Measurements from ENCODE around the gene CRELD2. TPM values are rescaled to one million over a fixed set of nuclear protein-coding genes. Genes with fewer than 3 reads are reported as not detected.

Gene CRELD2
- total and polyA plus RNA-seq, 2 of the 13 experiments (the other 11 are each of a cell fraction or from before 2014, with no cell fraction given): 17.2 to 44.7 TPM

GRCh38 chr22:49943405-49943765 lies 25.0 kb downstream of the CRELD2 start (continued):
- TF ChIP-seq TFAP4 (IDR thresholded peaks at IDR 0.05; ENCODE audit: borderline replicate concordance, low read depth) (no peak), ZFX (CRISPR knock-in tag; IDR thresholded peaks at IDR 0.05; ENCODE audit: low read depth) (peak; percentile 48), NR2F2 (IDR thresholded peaks at IDR 0.05; ENCODE audit: borderline replicate concordance, low read depth) (no peak), ZNF253 (CRISPR knock-in tag; IDR thresholded peaks at IDR 0.05; ENCODE audit: borderline replicate concordance) (no peak), DR1 (CRISPR knock-in tag; IDR thresholded peaks at IDR 0.05) (no peak), PHF21A (CRISPR knock-in tag; IDR thresholded peaks at IDR 0.05) (0 out of 2 replicates have a peak, but pooled peaks have one; percentile 9), YEATS4 (CRISPR knock-in tag; IDR thresholded peaks at IDR 0.05; ENCODE audit: borderline replicate concordance) (peak; percentile 29; the same call in 1 of the 2 replicates), ZBTB7B (CRISPR knock-in tag; IDR thresholded peaks at IDR 0.05) (0 out of 2 replicates have a peak, but pooled peaks have one; percentile 15), RBFOX2 (IDR thresholded peaks at IDR 0.05; ENCODE audit: low read depth, low read length) (peak; percentile 11), ZNF770 (CRISPR knock-in tag; IDR thresholded peaks at IDR 0.05) (no peak), ZNF510 (CRISPR knock-in tag; IDR thresholded peaks at IDR 0.05; ENCODE audit: low read depth) (0 out of 2 replicates have a peak, but pooled peaks have one; percentile 8), ZNF605 (CRISPR knock-in tag; IDR thresholded peaks at IDR 0.05) (peak; percentile 43; the same call in 1 of the 2 replicates), HNRNPLL (IDR thresholded peaks at IDR 0.05; ENCODE audit: low read depth, low read length, poor library complexity, severe bottlenecking) (peak; percentile 1), ZNF407 (CRISPR knock-in tag; IDR thresholded peaks at IDR 0.05; ENCODE audit: not compliant biosample characterization) (peak; percentile 38)

Measured in HepG2 (cell line).